Uterus (tissue), 4 donors: ENCODE data around the gene ANO6. TPM values are rescaled to one million over a fixed set of nuclear protein-coding genes. Genes with fewer than 3 reads are reported as not detected.
A peak's percentile ranks its signal among the peaks of the same experiment; 100 is the strongest.

Experiments
- DNase-seq, 2 donors: peaks; one replicate each; pipeline ENCODE4 v3.0.0-alpha.2; 2019 to 2020
- H3K27ac ChIP-seq, 2 donors: fragments of 200-600 bp; sonication (generic); 1 replicate in 1 of 2; 2 replicates in 1 of 2; pipeline ENCODE4 v1.5.1; 2016 to 2018
- H3K27me3 ChIP-seq, 2 donors: fragments of 200-600 bp; sonication (generic); one replicate each; pipeline ENCODE4 v1.5.1; 2018 to 2019; ENCODE audit warnings: control low read depth in 1 of 2
- H3K36me3 ChIP-seq, 2 donors: fragments of 200-600 bp; sonication (generic); one replicate each; pipeline ENCODE4 v1.5.1; 2019; ENCODE audit warnings: control low read depth in 1 of 2
- H3K4me1 ChIP-seq, 2 donors: fragments of 200-600 bp; sonication (generic); one replicate each; pipeline ENCODE4 v1.5.1; 2018 to 2019; ENCODE audit warnings: control low read depth in 1 of 2
- H3K4me3 ChIP-seq, 2 donors: fragments of 200-600 bp; sonication (generic); 1 replicate in 1 of 2; 2 replicates in 1 of 2; pipeline ENCODE4 v1.5.1; 2018 to 2019; ENCODE audit warnings: mild to moderate bottlenecking in 1 of 2
- H3K9me3 ChIP-seq, 2 donors: fragments of 200-600 bp; sonication (generic); one replicate each; pipeline ENCODE4 v1.5.1; 2019; ENCODE audit warnings: control low read depth in 1 of 2
- POLR2A ChIP-seq, 2 donors: fragments of 450-650 bp; IDR thresholded peaks; one replicate each; pipeline ENCODE4 v1.6.1; 2016; ENCODE audit warnings: antibody characterized with exemption in 2 of 2, mild to moderate bottlenecking in 1 of 2, moderate library complexity in 1 of 2
- intact Hi-C: fragments of 100-400 bp; cut with DNase I; formaldehyde crosslinking; loops from one replicate; pipeline ENCODE4 v1.15.1; 2023; ENCODE audit warnings: low total_unique reads
- total RNA-seq, 4 donors: library from RNA; depleted of rRNA in 3 of 4; stranded (reverse); fragments of >200 nt in 3 of 4; gene quantifications; one replicate each; pipeline versions ENCODE4 v1.1.0 to v1.2.4, GENCODE V29; 2014 to 2023
- TF ChIP-seq, protein P1 (sequence below), 4 experiments: fragments of 200-600 bp in 2 of 4; fragments of 450-650 bp in 2 of 4; sonication (generic) in 2 of 4; IDR thresholded peaks; one replicate each; pipeline ENCODE4 v1.5.1; 2016 to 2019; ENCODE audit warnings: antibody characterized with exemption in 4 of 4, mild to moderate bottlenecking in 2 of 4, moderate library complexity in 1 of 4
- donor health status: DM: yes; HTN: yes; CAD: no.

ANO6 gene
- total RNA-seq, 4 donors from 2014 or later = 53.8 to 125 (median 75.9) TPM

- H3K4me1 ChIP-seq = no peaks in the 10 kb centered on the region
- H3K4me3 ChIP-seq = no peak overlapping the region
- H3K36me3 ChIP-seq = no peaks in the 10 kb centered on the region
- intact Hi-C loops = no loop called here
- H3K27me3 ChIP-seq = no peaks in the 10 kb centered on the region
- no peak for DNase-seq
- TF ChIP-seq, protein P1, sequence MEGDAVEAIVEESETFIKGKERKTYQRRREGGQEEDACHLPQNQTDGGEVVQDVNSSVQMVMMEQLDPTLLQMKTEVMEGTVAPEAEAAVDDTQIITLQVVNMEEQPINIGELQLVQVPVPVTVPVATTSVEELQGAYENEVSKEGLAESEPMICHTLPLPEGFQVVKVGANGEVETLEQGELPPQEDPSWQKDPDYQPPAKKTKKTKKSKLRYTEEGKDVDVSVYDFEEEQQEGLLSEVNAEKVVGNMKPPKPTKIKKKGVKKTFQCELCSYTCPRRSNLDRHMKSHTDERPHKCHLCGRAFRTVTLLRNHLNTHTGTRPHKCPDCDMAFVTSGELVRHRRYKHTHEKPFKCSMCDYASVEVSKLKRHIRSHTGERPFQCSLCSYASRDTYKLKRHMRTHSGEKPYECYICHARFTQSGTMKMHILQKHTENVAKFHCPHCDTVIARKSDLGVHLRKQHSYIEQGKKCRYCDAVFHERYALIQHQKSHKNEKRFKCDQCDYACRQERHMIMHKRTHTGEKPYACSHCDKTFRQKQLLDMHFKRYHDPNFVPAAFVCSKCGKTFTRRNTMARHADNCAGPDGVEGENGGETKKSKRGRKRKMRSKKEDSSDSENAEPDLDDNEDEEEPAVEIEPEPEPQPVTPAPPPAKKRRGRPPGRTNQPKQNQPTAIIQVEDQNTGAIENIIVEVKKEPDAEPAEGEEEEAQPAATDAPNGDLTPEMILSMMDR (IDR thresholded peaks at IDR 0.05) = no peak
- no peak for TF ChIP-seq POLR2A (IDR thresholded peaks at IDR 0.05)
- no peaks in the 10 kb centered on the region for H3K9me3 ChIP-seq
- no peak overlapping the region for H3K27ac ChIP-seq
Measured at GRCh38 chr12:45213107-45213506, 2.8 kb upstream of the ANO6 start.

- Histone ChIP-seq H3K27me3 (no peaks in the 10 kb centered on the region), H3K9me3 (no peaks in the 10 kb centered on the region), H3K36me3 (no peaks in the 10 kb centered on the region), H3K4me1 (peaks cover 0 to 4% of the 10 kb centered on the region in 2 donors), H3K4me3 (no peak overlapping the region), H3K27ac (peak overlapping the region; percentile 97)
- intact Hi-C loops = no loop called here
- DNase-seq = no peak
- TF ChIP-seq POLR2A (IDR thresholded peaks at IDR 0.05) = no peak
- TF ChIP-seq, protein P1 (IDR thresholded peaks at IDR 0.05) = no peak
Measured at GRCh38 chr12:45214071-45214470, 1.8 kb upstream of the ANO6 start.

- Histone ChIP-seq H3K27me3 (no peaks in the 10 kb centered on the region), H3K9me3 (no peaks in the 10 kb centered on the region), H3K27ac (peak overlapping the region; percentile 97), H3K4me1 (peaks cover 0 to 4% of the 10 kb centered on the region in 2 donors), H3K36me3 (no peaks in the 10 kb centered on the region), H3K4me3 (peak overlapping the region; percentile 86 to 87)
- peak; percentile 18 to 31 for DNase-seq
- intact Hi-C loops = no loop called here
- TF ChIP-seq, protein P1 (IDR thresholded peaks at IDR 0.05) = no peak
- no peak for TF ChIP-seq POLR2A (IDR thresholded peaks at IDR 0.05)
Measured at GRCh38 chr12:45214749-45215418, 1.0 kb upstream of the ANO6 start.

GRCh38 chr12:45216230-45216982, 511 bp downstream of the ANO6 start:
- Histone ChIP-seq H3K9me3 (no peaks in the 10 kb centered on the region), H3K4me1 (peaks cover 0 to 4% of the 10 kb centered on the region in 2 donors), H3K36me3 (no peaks in the 10 kb centered on the region), H3K27ac (peak overlapping the region; percentile 97), H3K27me3 (no peaks in the 10 kb centered on the region), H3K4me3 (peak overlapping the region; percentile 86 to 87)
- TF ChIP-seq POLR2A (IDR thresholded peaks at IDR 0.05) = no peak
- TF ChIP-seq, protein P1 (IDR thresholded peaks at IDR 0.05) = peak in 3 of 4 experiments; percentile 22 to 47 (median 43)
- intact Hi-C loops = no loop called here
- peak; percentile 37 to 52 for DNase-seq

GRCh38 chr12:45216983-45217485, 1.1 kb downstream of the ANO6 start:
- no peak for DNase-seq
- Histone ChIP-seq H3K36me3 (no peaks in the 10 kb centered on the region), H3K4me3 (peak overlapping the region; percentile 86 to 87), H3K27me3 (no peaks in the 10 kb centered on the region), H3K9me3 (no peaks in the 10 kb centered on the region), H3K27ac (peak overlapping the region; percentile 97), H3K4me1 (peaks cover 0 to 4% of the 10 kb centered on the region in 2 donors)
- intact Hi-C loops = no loop called here
- TF ChIP-seq, protein P1 (IDR thresholded peaks at IDR 0.05) = no peak
- no peak for TF ChIP-seq POLR2A (IDR thresholded peaks at IDR 0.05)
